ENCODE results near the gene CHEK2.

- no peak for TF ChIP-seq POLR2A (IDR thresholded peaks at IDR 0.05)
- TF ChIP-seq, protein P1, sequence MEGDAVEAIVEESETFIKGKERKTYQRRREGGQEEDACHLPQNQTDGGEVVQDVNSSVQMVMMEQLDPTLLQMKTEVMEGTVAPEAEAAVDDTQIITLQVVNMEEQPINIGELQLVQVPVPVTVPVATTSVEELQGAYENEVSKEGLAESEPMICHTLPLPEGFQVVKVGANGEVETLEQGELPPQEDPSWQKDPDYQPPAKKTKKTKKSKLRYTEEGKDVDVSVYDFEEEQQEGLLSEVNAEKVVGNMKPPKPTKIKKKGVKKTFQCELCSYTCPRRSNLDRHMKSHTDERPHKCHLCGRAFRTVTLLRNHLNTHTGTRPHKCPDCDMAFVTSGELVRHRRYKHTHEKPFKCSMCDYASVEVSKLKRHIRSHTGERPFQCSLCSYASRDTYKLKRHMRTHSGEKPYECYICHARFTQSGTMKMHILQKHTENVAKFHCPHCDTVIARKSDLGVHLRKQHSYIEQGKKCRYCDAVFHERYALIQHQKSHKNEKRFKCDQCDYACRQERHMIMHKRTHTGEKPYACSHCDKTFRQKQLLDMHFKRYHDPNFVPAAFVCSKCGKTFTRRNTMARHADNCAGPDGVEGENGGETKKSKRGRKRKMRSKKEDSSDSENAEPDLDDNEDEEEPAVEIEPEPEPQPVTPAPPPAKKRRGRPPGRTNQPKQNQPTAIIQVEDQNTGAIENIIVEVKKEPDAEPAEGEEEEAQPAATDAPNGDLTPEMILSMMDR (IDR thresholded peaks at IDR 0.05): no peak
These were observed 27.2 kb upstream of the CHEK2 start for GRCh38 chr22:28768701-28769393.

Data from body of pancreas (tissue), 4 donors.